ENCODE data around the gene CNTNAP2.
"Not testable (repeated sequence)": the region's sequence is repeated elsewhere in the genome, so short reads cannot be mapped to it uniquely, and the experiment has no call there.

CNTNAP2 gene

DNA sequence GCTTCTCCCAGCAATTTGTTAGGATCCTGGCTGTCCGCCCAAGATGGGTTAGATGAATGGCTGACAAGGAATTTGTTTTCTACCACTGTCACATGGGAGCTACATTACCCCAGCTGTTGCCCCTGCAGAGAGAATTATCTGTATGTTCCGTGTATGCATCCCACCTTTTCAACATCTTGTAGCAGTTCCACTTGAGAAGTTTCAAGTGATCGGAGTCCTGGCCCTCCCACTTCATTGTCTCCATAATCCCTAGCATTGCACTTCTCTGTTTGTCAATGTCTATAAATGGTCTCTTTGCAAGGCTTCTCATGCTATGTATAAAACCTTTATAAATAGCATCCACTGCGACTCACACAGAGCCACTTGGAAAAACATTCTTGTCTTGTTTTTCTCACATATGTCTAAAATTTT lies 972.5 kb downstream of the CNTNAP2 start:
- no peak overlapping the region for H3K27ac ChIP-seq (ENCODE audit: low read depth, low read length)
- no peaks in the 10 kb centered on the region for H3K27me3 ChIP-seq (ENCODE audit: insufficient read depth, low read length)
- H2AFZ ChIP-seq (ENCODE audit: low read length, unreplicated experiment) = no peak overlapping the region
- H3K36me3 ChIP-seq (ENCODE audit: insufficient read depth, low read length) = no peaks in the 10 kb centered on the region
- no peaks in the 10 kb centered on the region for H3K4me1 ChIP-seq (ENCODE audit: control insufficient read depth, insufficient read depth, low read length, unreplicated experiment)
- H3K79me2 ChIP-seq (ENCODE audit: control insufficient read depth, insufficient read depth, low read length, unreplicated experiment) = no peaks in the 10 kb centered on the region
- no peak overlapping the region for H3K4me3 ChIP-seq (ENCODE audit: low read depth, low read length)

DNA sequence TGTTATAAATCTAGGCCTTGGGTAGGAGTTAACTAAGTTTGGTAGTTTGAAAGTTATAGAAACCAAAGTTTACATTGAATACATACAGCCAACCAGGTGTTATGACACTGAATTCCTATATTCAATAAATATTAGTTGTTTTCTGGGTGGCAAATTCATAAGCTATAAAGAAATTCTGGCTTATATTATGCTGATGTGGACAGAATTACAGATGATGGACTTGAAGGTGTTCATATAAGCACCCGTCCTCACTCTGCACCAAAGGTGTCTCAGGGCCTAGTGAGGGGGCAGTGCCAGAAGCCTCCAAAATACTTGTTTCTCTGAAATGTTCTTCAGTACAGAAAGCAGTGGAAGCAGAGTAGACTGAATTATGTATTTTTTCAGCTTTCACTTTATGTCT lies 973.0 kb downstream of the CNTNAP2 start:
- Histone ChIP-seq H3K79me2 (ENCODE audit: control insufficient read depth, insufficient read depth, low read length, unreplicated experiment) (no peaks in the 10 kb centered on the region), H3K4me3 (ENCODE audit: low read depth, low read length) (no peak overlapping the region), H2AFZ (ENCODE audit: low read length, unreplicated experiment) (no peak overlapping the region), H3K4me1 (ENCODE audit: control insufficient read depth, insufficient read depth, low read length, unreplicated experiment) (no peaks in the 10 kb centered on the region), H3K27me3 (ENCODE audit: insufficient read depth, low read length) (no peaks in the 10 kb centered on the region), H3K27ac (ENCODE audit: low read depth, low read length) (no peak overlapping the region), H3K36me3 (ENCODE audit: insufficient read depth, low read length) (no peaks in the 10 kb centered on the region)

DNA sequence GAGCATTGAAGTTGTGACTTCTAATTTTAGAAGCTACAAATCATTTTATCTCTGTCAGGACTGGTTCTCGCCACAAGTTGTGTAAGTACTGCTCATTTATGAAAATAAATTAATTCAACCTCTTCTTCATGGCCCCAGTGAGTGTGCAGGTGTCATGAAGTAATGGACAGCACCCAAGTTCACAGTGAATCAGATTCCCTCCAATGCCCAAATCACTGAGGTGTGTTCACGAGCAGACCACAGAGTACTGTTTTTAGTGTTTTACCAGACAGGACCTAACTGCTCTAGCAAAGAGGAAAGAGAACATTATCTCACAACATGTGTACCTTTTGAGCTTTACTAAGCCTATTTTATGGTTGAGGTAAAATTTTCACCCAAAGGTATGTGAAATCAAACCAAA lies 980.0 kb downstream of the CNTNAP2 start:
- Histone ChIP-seq H3K4me1 (ENCODE audit: control insufficient read depth, insufficient read depth, low read length, unreplicated experiment) (no peaks in the 10 kb centered on the region), H3K27ac (ENCODE audit: low read depth, low read length) (no peak overlapping the region), H2AFZ (ENCODE audit: low read length, unreplicated experiment) (no peak overlapping the region), H3K27me3 (ENCODE audit: insufficient read depth, low read length) (no peaks in the 10 kb centered on the region), H3K4me3 (ENCODE audit: low read depth, low read length) (no peak overlapping the region), H3K79me2 (ENCODE audit: control insufficient read depth, insufficient read depth, low read length, unreplicated experiment) (no peaks in the 10 kb centered on the region), H3K36me3 (ENCODE audit: insufficient read depth, low read length) (no peaks in the 10 kb centered on the region)

DNA sequence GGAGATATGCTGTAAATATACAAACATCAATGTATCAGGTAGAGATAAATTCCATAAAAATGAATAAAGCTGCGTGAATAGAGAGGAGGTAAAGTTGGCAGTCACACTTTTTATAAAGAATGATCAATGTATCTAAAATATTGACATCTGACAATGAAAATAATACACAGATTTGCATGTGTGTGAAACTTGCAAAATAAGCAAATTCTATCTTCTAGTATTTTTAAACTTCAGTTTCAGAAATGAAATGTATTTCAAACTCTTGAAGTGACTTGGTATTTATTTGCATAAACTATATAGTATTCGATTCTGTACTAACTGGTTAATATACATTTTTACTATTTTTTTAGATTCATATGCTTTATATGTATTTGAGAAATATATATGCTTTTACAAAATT lies 986.6 kb downstream of the CNTNAP2 start:
- H3K4me3 ChIP-seq (ENCODE audit: low read depth, low read length) = no peak overlapping the region
- H2AFZ ChIP-seq (ENCODE audit: low read length, unreplicated experiment) = no peak overlapping the region
- H3K27ac ChIP-seq (ENCODE audit: low read depth, low read length) = no peak overlapping the region
- no peaks in the 10 kb centered on the region for H3K27me3 ChIP-seq (ENCODE audit: insufficient read depth, low read length)
- no peaks in the 10 kb centered on the region for H3K79me2 ChIP-seq (ENCODE audit: control insufficient read depth, insufficient read depth, low read length, unreplicated experiment)
- H3K36me3 ChIP-seq (ENCODE audit: insufficient read depth, low read length) = no peaks in the 10 kb centered on the region
- no peaks in the 10 kb centered on the region for H3K4me1 ChIP-seq (ENCODE audit: control insufficient read depth, insufficient read depth, low read length, unreplicated experiment)

GRCh38 chr7:147106746-147107145 lies 990.1 kb downstream of the CNTNAP2 start:
- Histone ChIP-seq H3K4me3 (ENCODE audit: low read depth, low read length) (no peak overlapping the region), H3K79me2 (ENCODE audit: control insufficient read depth, insufficient read depth, low read length, unreplicated experiment) (no peaks in the 10 kb centered on the region), H3K4me1 (ENCODE audit: control insufficient read depth, insufficient read depth, low read length, unreplicated experiment) (no peaks in the 10 kb centered on the region), H3K36me3 (ENCODE audit: insufficient read depth, low read length) (no peaks in the 10 kb centered on the region), H2AFZ (ENCODE audit: low read length, unreplicated experiment) (no peak overlapping the region), H3K27me3 (ENCODE audit: insufficient read depth, low read length) (no peaks in the 10 kb centered on the region), H3K27ac (ENCODE audit: low read depth, low read length) (no peak overlapping the region)

DNA sequence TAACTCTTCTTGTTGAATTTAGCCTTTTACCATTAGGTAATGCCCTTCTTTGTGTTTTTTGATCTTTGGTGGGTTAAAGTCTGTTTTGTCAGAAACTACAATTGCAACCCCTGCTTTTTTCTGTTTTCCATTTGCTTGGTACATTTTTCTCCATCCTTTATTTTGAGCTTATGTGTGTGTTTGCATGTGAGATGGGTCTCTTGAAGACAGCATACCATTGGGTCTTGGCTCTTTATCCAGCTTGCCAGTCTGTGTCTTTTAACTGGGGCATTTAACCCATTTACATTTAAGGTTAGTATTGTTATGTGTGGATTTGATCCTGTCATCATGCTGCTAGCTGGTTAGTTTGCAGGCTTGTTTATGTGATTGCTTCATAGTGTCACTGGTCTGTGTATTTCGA lies 997.9 kb downstream of the CNTNAP2 start:
- H3K27ac ChIP-seq (ENCODE audit: low read depth, low read length); H3K36me3 ChIP-seq (ENCODE audit: insufficient read depth, low read length); H3K27me3 ChIP-seq (ENCODE audit: insufficient read depth, low read length); H3K4me1 ChIP-seq (ENCODE audit: control insufficient read depth, insufficient read depth, low read length, unreplicated experiment); H3K4me3 ChIP-seq (ENCODE audit: low read depth, low read length); H3K79me2 ChIP-seq (ENCODE audit: control insufficient read depth, insufficient read depth, low read length, unreplicated experiment); H2AFZ ChIP-seq (ENCODE audit: low read length, unreplicated experiment): not testable (repeated sequence)

DNA sequence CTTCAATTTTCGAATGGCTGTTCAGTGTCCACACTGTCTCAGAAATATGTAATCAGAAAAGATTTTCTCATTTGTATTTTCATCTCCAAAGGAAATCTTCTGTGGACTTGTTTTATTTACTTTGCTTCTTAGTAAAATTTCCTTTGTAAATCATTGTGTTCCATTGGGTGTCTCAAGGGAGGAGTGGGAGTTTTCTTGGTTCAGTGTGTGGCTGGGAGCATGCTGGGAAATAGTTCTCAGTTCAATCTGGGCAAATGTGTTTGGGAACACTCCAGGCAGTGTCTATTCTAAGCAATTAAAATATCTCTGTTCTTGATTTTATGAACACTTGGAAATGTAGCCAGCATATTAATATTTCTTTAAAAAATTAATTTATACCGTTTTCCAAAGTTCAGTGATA lies 1019.8 kb downstream of the CNTNAP2 start:
- no peaks in the 10 kb centered on the region for H3K79me2 ChIP-seq (ENCODE audit: control insufficient read depth, insufficient read depth, low read length, unreplicated experiment)
- H3K4me1 ChIP-seq (ENCODE audit: control insufficient read depth, insufficient read depth, low read length, unreplicated experiment) = no peaks in the 10 kb centered on the region
- no peak overlapping the region for H3K4me3 ChIP-seq (ENCODE audit: low read depth, low read length)
- no peaks in the 10 kb centered on the region for H3K27me3 ChIP-seq (ENCODE audit: insufficient read depth, low read length)
- no peaks in the 10 kb centered on the region for H3K36me3 ChIP-seq (ENCODE audit: insufficient read depth, low read length)
- no peak overlapping the region for H3K27ac ChIP-seq (ENCODE audit: low read depth, low read length)
- no peak overlapping the region for H2AFZ ChIP-seq (ENCODE audit: low read length, unreplicated experiment)

- no peak overlapping the region for H3K4me3 ChIP-seq (ENCODE audit: low read depth, low read length)
- H2AFZ ChIP-seq (ENCODE audit: low read length, unreplicated experiment) = no peak overlapping the region
- no peak overlapping the region for H3K27ac ChIP-seq (ENCODE audit: low read depth, low read length)
- H3K79me2 ChIP-seq (ENCODE audit: control insufficient read depth, insufficient read depth, low read length, unreplicated experiment) = no peaks in the 10 kb centered on the region
- H3K36me3 ChIP-seq (ENCODE audit: insufficient read depth, low read length) = no peaks in the 10 kb centered on the region
- no peaks in the 10 kb centered on the region for H3K27me3 ChIP-seq (ENCODE audit: insufficient read depth, low read length)
- no peaks in the 10 kb centered on the region for H3K4me1 ChIP-seq (ENCODE audit: control insufficient read depth, insufficient read depth, low read length, unreplicated experiment)
These were observed 1028.6 kb downstream of the CNTNAP2 start for GRCh38 chr7:147145194-147145593.

- H3K4me1 ChIP-seq (ENCODE audit: control insufficient read depth, insufficient read depth, low read length, unreplicated experiment) = no peaks in the 10 kb centered on the region
- H3K4me3 ChIP-seq (ENCODE audit: low read depth, low read length) = no peak overlapping the region
- no peak overlapping the region for H3K27ac ChIP-seq (ENCODE audit: low read depth, low read length)
- no peak overlapping the region for H2AFZ ChIP-seq (ENCODE audit: low read length, unreplicated experiment)
- no peaks in the 10 kb centered on the region for H3K79me2 ChIP-seq (ENCODE audit: control insufficient read depth, insufficient read depth, low read length, unreplicated experiment)
- no peaks in the 10 kb centered on the region for H3K27me3 ChIP-seq (ENCODE audit: insufficient read depth, low read length)
- no peaks in the 10 kb centered on the region for H3K36me3 ChIP-seq (ENCODE audit: insufficient read depth, low read length)
These were observed 1029.6 kb downstream of the CNTNAP2 start for GRCh38 chr7:147146169-147146568.

DNA sequence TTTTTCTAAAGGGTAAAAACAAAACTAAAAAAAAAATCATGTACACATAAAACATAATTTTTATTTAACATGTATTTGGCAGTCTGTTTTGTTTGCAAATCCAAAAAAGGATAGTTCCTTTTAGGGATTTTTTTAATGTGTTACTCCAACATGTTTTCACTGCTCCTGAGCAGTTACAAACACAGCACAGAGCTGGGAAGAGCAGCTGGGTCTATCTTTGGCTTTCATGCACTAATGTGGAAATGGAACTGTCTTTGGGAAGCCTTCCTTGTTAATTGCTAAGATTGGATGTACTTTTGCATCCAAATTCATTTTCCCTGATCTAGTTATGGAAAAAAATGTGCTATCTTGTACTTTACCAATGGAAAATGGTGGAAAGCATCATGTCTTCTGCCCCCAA lies 1035.1 kb downstream of the CNTNAP2 start:
- Histone ChIP-seq H3K27ac (ENCODE audit: low read depth, low read length) (no peak overlapping the region), H2AFZ (ENCODE audit: low read length, unreplicated experiment) (no peak overlapping the region), H3K79me2 (ENCODE audit: control insufficient read depth, insufficient read depth, low read length, unreplicated experiment) (no peaks in the 10 kb centered on the region), H3K27me3 (ENCODE audit: insufficient read depth, low read length) (no peaks in the 10 kb centered on the region), H3K36me3 (ENCODE audit: insufficient read depth, low read length) (no peaks in the 10 kb centered on the region), H3K4me3 (ENCODE audit: low read depth, low read length) (no peak overlapping the region), H3K4me1 (ENCODE audit: control insufficient read depth, insufficient read depth, low read length, unreplicated experiment) (no peaks in the 10 kb centered on the region)

GRCh38 chr7:147153571-147153970 lies 1037.0 kb downstream of the CNTNAP2 start:
- Histone ChIP-seq H3K4me1 (ENCODE audit: control insufficient read depth, insufficient read depth, low read length, unreplicated experiment) (no peaks in the 10 kb centered on the region), H3K36me3 (ENCODE audit: insufficient read depth, low read length) (no peaks in the 10 kb centered on the region), H3K27me3 (ENCODE audit: insufficient read depth, low read length) (no peaks in the 10 kb centered on the region), H3K27ac (ENCODE audit: low read depth, low read length) (no peak overlapping the region), H3K79me2 (ENCODE audit: control insufficient read depth, insufficient read depth, low read length, unreplicated experiment) (no peaks in the 10 kb centered on the region), H2AFZ (ENCODE audit: low read length, unreplicated experiment) (no peak overlapping the region), H3K4me3 (ENCODE audit: low read depth, low read length) (no peak overlapping the region)

DNA sequence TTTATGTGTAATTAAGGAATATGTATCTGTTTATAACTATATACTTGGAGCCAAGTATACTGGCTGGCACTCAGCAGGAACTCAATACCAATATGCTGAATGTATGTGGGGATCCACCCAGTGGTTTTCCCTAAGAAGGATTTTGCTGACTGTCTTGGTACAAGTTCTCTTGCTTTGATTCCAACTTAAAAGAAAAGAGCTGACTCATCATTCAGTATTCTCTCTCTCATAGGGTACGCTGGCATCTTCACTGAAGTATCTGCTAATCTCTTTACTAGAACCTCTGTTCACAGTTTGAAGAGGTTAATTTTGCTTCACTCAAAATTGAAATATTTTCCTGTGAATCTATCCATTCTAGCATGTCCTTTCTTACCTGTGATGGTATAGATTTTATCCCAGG lies 1044.8 kb downstream of the CNTNAP2 start:
- no peaks in the 10 kb centered on the region for H3K4me1 ChIP-seq (ENCODE audit: control insufficient read depth, insufficient read depth, low read length, unreplicated experiment)
- H3K36me3 ChIP-seq (ENCODE audit: insufficient read depth, low read length) = no peaks in the 10 kb centered on the region
- no peaks in the 10 kb centered on the region for H3K79me2 ChIP-seq (ENCODE audit: control insufficient read depth, insufficient read depth, low read length, unreplicated experiment)
- H2AFZ ChIP-seq (ENCODE audit: low read length, unreplicated experiment) = no peak overlapping the region
- no peaks in the 10 kb centered on the region for H3K27me3 ChIP-seq (ENCODE audit: insufficient read depth, low read length)
- H3K27ac ChIP-seq (ENCODE audit: low read depth, low read length) = no peak overlapping the region
- H3K4me3 ChIP-seq (ENCODE audit: low read depth, low read length) = no peak overlapping the region
